ENCODE measurements around the gene HIPK2. TPM values are rescaled to one million over a fixed set of nuclear protein-coding genes. Genes with fewer than 3 reads are reported as not detected.

HIPK2 gene
- total RNA-seq, 2 donors from 2014 or later: 22.1 to 26.4 TPM

GRCh38 chr7:139693651-139694388 lies 84.0 kb downstream of the HIPK2 start:
- peak overlapping the region in 1 of 4 donors; percentile 47 for H3K27ac ChIP-seq
- no peak for ATAC-seq
- no peaks in the 10 kb centered on the region for H3K9me3 ChIP-seq
- no peaks in the 10 kb centered on the region for H3K27me3 ChIP-seq
- 73 to 87% methylated on average over 8 of the region's 8 CpGs for WGBS, 2 donors
- H3K36me3 ChIP-seq (replicated peaks in 1 of 2; ENCODE audit: insufficient read depth in 1 of 2, low read depth in 2 of 2): no peaks in the 10 kb centered on the region
- intact Hi-C loops (cut with DNase I): no loop called here
- H3K4me3 ChIP-seq: no peak overlapping the region
- TF ChIP-seq CTCF (IDR thresholded peaks at IDR 0.05) (no peak), POLR2A (IDR thresholded peaks at IDR 0.05) (no peak)
- DNase-seq: no peak
- peaks cover 46% of the 10 kb centered on the region for H3K4me1 ChIP-seq

GRCh38 chr7:139692723-139693122 lies 85.1 kb downstream of the HIPK2 start:
- H3K27me3 ChIP-seq: no peaks in the 10 kb centered on the region
- no peaks in the 10 kb centered on the region for H3K9me3 ChIP-seq
- DNase-seq (peak in 3 of 4 donors; percentile 45 to 60 (median 60)), ATAC-seq (peak; percentile 38)
- H3K36me3 ChIP-seq (replicated peaks in 1 of 2; ENCODE audit: insufficient read depth in 1 of 2, low read depth in 2 of 2): no peaks in the 10 kb centered on the region
- no peak overlapping the region for H3K4me3 ChIP-seq
- peaks cover 46% of the 10 kb centered on the region for H3K4me1 ChIP-seq
- peak overlapping the region in 2 of 4 donors; percentile 47 to 73 for H3K27ac ChIP-seq
- intact Hi-C loops (cut with DNase I): no loop called here
- TF ChIP-seq POLR2A (IDR thresholded peaks at IDR 0.05) (no peak), CTCF (IDR thresholded peaks at IDR 0.05) (no peak)
- 33 to 35% methylated on average over 6 of the region's 6 CpGs for WGBS, 2 donors

GRCh38 chr7:139691253-139691781 lies 86.5 kb downstream of the HIPK2 start:
- peak; percentile 93 for ATAC-seq
- H3K27me3 ChIP-seq: no peaks in the 10 kb centered on the region
- H3K9me3 ChIP-seq: no peaks in the 10 kb centered on the region
- WGBS, 2 donors: 19% methylated on average over 5 of the region's 5 CpGs
- intact Hi-C loops (cut with DNase I): no loop called here
- H3K27ac ChIP-seq: peak overlapping the region; percentile 55 to 73 (median 68)
- DNase-seq: peak; percentile 85 to 96 (median 89)
- H3K4me1 ChIP-seq: peaks cover 42% of the 10 kb centered on the region
- no peaks in the 10 kb centered on the region for H3K36me3 ChIP-seq (replicated peaks in 1 of 2; ENCODE audit: insufficient read depth in 1 of 2, low read depth in 2 of 2)
- no peak for TF ChIP-seq CTCF (IDR thresholded peaks at IDR 0.05)
- TF ChIP-seq POLR2A (IDR thresholded peaks at IDR 0.05): no peak
- H3K4me3 ChIP-seq: no peak overlapping the region

DNA sequence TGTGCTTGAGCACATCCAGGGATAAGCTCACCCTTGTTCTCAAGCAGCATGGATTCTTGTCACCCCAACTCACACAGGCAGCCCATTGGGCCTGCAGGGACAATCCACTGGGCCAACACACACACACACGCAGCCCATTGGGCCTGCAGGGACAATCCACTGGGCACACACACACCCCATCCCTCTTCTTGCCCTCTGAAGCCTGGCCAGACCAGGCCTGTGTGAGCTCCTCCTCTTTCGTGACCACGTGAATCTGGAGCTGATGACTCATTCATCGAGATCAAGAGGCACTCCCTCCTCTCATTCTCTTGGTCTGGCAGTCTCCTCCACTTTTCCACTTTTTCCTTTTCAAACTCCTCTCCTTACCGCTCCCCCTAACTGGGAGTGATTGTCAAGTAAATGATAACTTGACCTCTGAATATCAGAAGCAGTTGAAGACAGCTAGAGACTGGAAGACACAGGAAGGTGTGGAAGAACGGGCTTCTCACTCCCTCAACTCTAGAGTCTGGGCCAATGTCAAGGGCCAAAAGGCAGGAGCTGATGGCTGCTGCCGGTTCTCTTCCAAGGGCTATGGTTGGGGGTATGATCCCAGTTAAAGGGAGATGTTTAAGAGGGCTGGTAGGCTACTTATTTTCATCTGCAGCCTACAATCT lies 89.7 kb downstream of the HIPK2 start:
- Histone ChIP-seq H3K27ac (no peak overlapping the region), H3K4me1 (peaks cover 41% of the 10 kb centered on the region), H3K36me3 (replicated peaks in 1 of 2; ENCODE audit: insufficient read depth in 1 of 2, low read depth in 2 of 2) (no peaks in the 10 kb centered on the region), H3K4me3 (no peak overlapping the region), H3K9me3 (no peaks in the 10 kb centered on the region), H3K27me3 (no peaks in the 10 kb centered on the region)
- ATAC-seq (no peak), DNase-seq (no peak)
- 88 to 94% methylated on average over 7 of the region's 7 CpGs for WGBS, 2 donors
- intact Hi-C loops (cut with DNase I): no loop called here
- TF ChIP-seq CTCF (IDR thresholded peaks at IDR 0.05): no peak
- TF ChIP-seq POLR2A (IDR thresholded peaks at IDR 0.05): no peak

Measured in body of pancreas (tissue), 4 donors.